Left renal pelvis (tissue), 4 donors: Measurements from ENCODE around the gene YIF1B. TPM values are rescaled to one million over a fixed set of nuclear protein-coding genes. Genes with fewer than 3 reads are reported as not detected.
"Not testable (repeated sequence)": the region's sequence is repeated elsewhere in the genome, so short reads cannot be mapped to it uniquely, and the experiment has no call there.

ENCODE experiments used
- DNase-seq, 4 donors: peaks; one replicate each; pipeline ENCODE4 v3.0.0-alpha.2; 2013; ENCODE audit warnings: low read depth in 4 of 4, low spot score in 3 of 4
- polyA plus RNA-seq, 4 donors: library from polyadenylated mRNA; unstranded; fragments of 120-200 nt; gene quantifications; one replicate each; pipeline ENCODE4 v1.2.1, GENCODE V29; 2013; ENCODE audit not compliant: insufficient read length in 4 of 4

YIF1B gene
- polyA plus RNA-seq, 4 donors: 28.3 to 40.9 (median 32.1) TPM

- DNase-seq: no peak
Observed at GRCh38 chr19:38278751-38279150, 37.0 kb downstream of the YIF1B start.

GRCh38 chr19:38277969-38278680 lies 37.6 kb downstream of the YIF1B start:
- DNase-seq: no peak

- DNase-seq: no peak
Observed at GRCh38 chr19:38277549-38277948, 38.2 kb downstream of the YIF1B start.

- DNase-seq: no peak
Observed at GRCh38 chr19:38276942-38277517, 38.7 kb downstream of the YIF1B start.

GRCh38 chr19:38274739-38275138 lies 41.0 kb downstream of the YIF1B start:
- no peak for DNase-seq

GRCh38 chr19:38273499-38273898 lies 42.2 kb downstream of the YIF1B start:
- no peak for DNase-seq

- DNase-seq: no peak
Observed at GRCh38 chr19:38270587-38271167, 45.1 kb downstream of the YIF1B start.

- no peak for DNase-seq
Observed at GRCh38 chr19:38268539-38268938, 47.2 kb downstream of the YIF1B start.

- DNase-seq: no peak
Observed at GRCh38 chr19:38267761-38268483, 47.8 kb downstream of the YIF1B start.

- DNase-seq: no peak
Observed at GRCh38 chr19:38266981-38267597, 48.7 kb downstream of the YIF1B start.

- DNase-seq: no peak
Observed at GRCh38 chr19:38265921-38266429, 49.8 kb downstream of the YIF1B start.

- DNase-seq: no peak
Observed at GRCh38 chr19:38265213-38265861, 50.4 kb downstream of the YIF1B start.

- DNase-seq: no peak
Observed at GRCh38 chr19:38264486-38265212, 51.1 kb downstream of the YIF1B start, which contains the start of gene SPINT2. Gene SPINT2, plus strand, starts transcription at chr19:38264573. Its CDS starts 320 bp downstream, at chr19:38264893.

GRCh38 chr19:38263689-38264485 lies 51.9 kb downstream of the YIF1B start:
- DNase-seq: no peak

- no peak for DNase-seq
Observed at GRCh38 chr19:38262585-38263268, 53.0 kb downstream of the YIF1B start.

GRCh38 chr19:38261942-38262341 lies 53.8 kb downstream of the YIF1B start:
- not testable (repeated sequence) for DNase-seq

GRCh38 chr19:38255383-38256014 lies 60.2 kb downstream of the YIF1B start:
- no peak for DNase-seq

GRCh38 chr19:38253788-38254187 lies 62.0 kb downstream of the YIF1B start:
- no peak for DNase-seq
